Measurements from ENCODE around the gene HSPA12B.

- TF ChIP-seq POLR2A (IDR thresholded peaks at IDR 0.05) (no peak), CTCF (IDR thresholded peaks at IDR 0.05) (no peak), POLR2AphosphoS5 (IDR thresholded peaks at IDR 0.05) (no peak), EP300 (IDR thresholded peaks at IDR 0.05) (no peak)
Measured at GRCh38 chr20:3690413-3690812, 42.1 kb upstream of the HSPA12B start.
